HepG2 (cell line): ENCODE data around the gene HEBP1. TPM values are rescaled to one million over a fixed set of nuclear protein-coding genes. Genes with fewer than 3 reads are reported as not detected.

ENCODE experiments used
- ATAC-seq: fragments of 200-7000 bp; cut with Tn5 transposase; 3 replicates; pipeline ENCODE4 v1.9.1; 2020; ENCODE audit warnings: mild to moderate bottlenecking, moderate library complexity
- BruUV-seq: library from RNA; stranded (reverse); fragments of 400-500 nt; replicated peaks from 2 replicates; lab custom pipeline; 2021; lab: Mats Ljungman, UMichigan
- CTCF ChIA-PET: fragments of 300-600 bp; formaldehyde crosslinking; extraction: SDS; loops from one replicate; lab custom pipeline; 2021; ENCODE audit warnings: low total read pairs, inconsistent platforms, low intra/inter-chr PET ratio; lab: Yijun Ruan, JAX
- POLR2A ChIA-PET: fragments of 350-600 bp; sonication (Branson Sonifier 250); formaldehyde crosslinking; loops from one replicate; lab custom pipeline; 2020; ENCODE audit warnings: antibody characterized with exemption, inconsistent platforms; lab: Yijun Ruan, JAX
- DNase-seq: peaks from one replicate; pipeline ENCODE4 v3.0.0-alpha.2; 2015; ENCODE audit warnings: low spot score
- FAIRE-seq: peaks from 3 replicates; lab custom pipeline; 2011; peaks lifted over from hg19 to GRCh38; lab: Jason Lieb, UNC
- H2AFZ ChIP-seq: one replicate; pipeline ENCODE4 v1.6.1; 2011; ENCODE audit warnings: low read length, inconsistent platforms
- H3K27ac ChIP-seq: fragments of 300-600 bp; 3 replicates; pipeline ENCODE4 v1.8.0; 2011; ENCODE audit warnings: mixed run types, mild to moderate bottlenecking, mixed read lengths, low read length, inconsistent platforms; ENCODE audit not compliant: insufficient read depth; ENCODE audit errors: extremely low read length
- H3K27me3 ChIP-seq, 2 experiments: fragments of 200-600 bp in 1 of 2; 2 replicates in 1 of 2; 3 replicates in 1 of 2; pipeline versions ENCODE4 v1.6.0 to v1.8.0; 2011; ENCODE audit warnings: low read length in 2 of 2, mild to moderate bottlenecking in 2 of 2, moderate library complexity in 2 of 2, inconsistent platforms in 1 of 2; ENCODE audit not compliant: insufficient read depth in 2 of 2, control insufficient read depth in 1 of 2
- H3K36me3 ChIP-seq, 2 experiments: fragments of 200-600 bp in 1 of 2; replicated peaks in 1 of 2; 2 replicates in 1 of 2; 3 replicates in 1 of 2; pipeline versions ENCODE4 v1.5.1 to v1.8.0; 2011; ENCODE audit warnings: low read length in 2 of 2, inconsistent platforms in 1 of 2; ENCODE audit not compliant: insufficient read depth in 2 of 2, control insufficient read depth in 1 of 2
- H3K4me1 ChIP-seq: 2 replicates; pipeline ENCODE4 v1.5.1; 2012; ENCODE audit warnings: low read length, inconsistent platforms; ENCODE audit not compliant: insufficient read depth
- H3K4me2 ChIP-seq: 2 replicates; pipeline ENCODE4 v1.6.0; 2011; ENCODE audit warnings: low read depth, low read length, inconsistent platforms
- H3K4me3 ChIP-seq, 3 experiments: fragments of 200-600 bp in 1 of 3; sonication (generic), shearing (Covaris generic) in 1 of 3; replicated peaks in 1 of 3; 2 replicates each; pipeline ENCODE4 v1.5.1; 2011 to 2016; ENCODE audit warnings: low read length in 3 of 3, inconsistent platforms in 2 of 3, low read depth in 2 of 3, mild to moderate bottlenecking in 2 of 3, control low read depth in 1 of 3, mixed read lengths in 1 of 3; ENCODE audit not compliant: insufficient read depth in 1 of 3
- H3K79me2 ChIP-seq: one replicate; pipeline ENCODE4 v1.6.1; 2011; ENCODE audit warnings: low read length, inconsistent platforms; ENCODE audit not compliant: insufficient read depth
- H3K9ac ChIP-seq: 2 replicates; pipeline ENCODE4 v1.6.0; 2011; ENCODE audit warnings: mild to moderate bottlenecking, low read depth, low read length, inconsistent platforms; ENCODE audit not compliant: insufficient read depth
- H3K9me3 ChIP-seq: 2 replicates; pipeline ENCODE4 v1.5.1; 2012; ENCODE audit warnings: mild to moderate bottlenecking, low read length
- H4K20me1 ChIP-seq: 2 replicates; pipeline ENCODE4 v1.6.0; 2011; ENCODE audit warnings: inconsistent platforms, mild to moderate bottlenecking, low read length, moderate library complexity; ENCODE audit not compliant: insufficient read depth
- IKZF4 ChIP-seq: sonication (generic); formaldehyde crosslinking; IDR thresholded peaks from 2 replicates; pipeline ENCODE4 v1.5.1; 2020; ENCODE audit warnings: borderline replicate concordance, mild to moderate bottlenecking, low read depth, missing genetic modification reagents; ENCODE audit errors: not compliant biosample characterization
- KLF6 ChIP-seq: IDR thresholded peaks from 2 replicates; pipeline ENCODE4 v1.8.0; 2016; ENCODE audit warnings: missing biosample characterization, missing genetic modification reagents
- MEF2D ChIP-seq: sonication (generic); formaldehyde crosslinking; IDR thresholded peaks from 2 replicates; pipeline ENCODE4 v1.5.1; 2020; ENCODE audit warnings: mild to moderate bottlenecking, missing genetic modification reagents
- MNT ChIP-seq: fragments of 450-650 bp; IDR thresholded peaks from 2 replicates; pipeline ENCODE4 v1.6.1; 2016
- POLR2A ChIP-seq, 2 experiments: IDR thresholded peaks; 2 replicates each; pipeline ENCODE4 v1.6.1; 2011; ENCODE audit warnings: low read depth in 2 of 2, low read length in 2 of 2, mild to moderate bottlenecking in 1 of 2, moderate library complexity in 1 of 2; ENCODE audit not compliant: insufficient read depth in 1 of 2
- ZEB1 ChIP-seq: IDR thresholded peaks from 2 replicates; pipeline ENCODE4 v1.6.1; 2012; ENCODE audit warnings: mild to moderate bottlenecking, low read depth, inconsistent platforms; ENCODE audit not compliant: insufficient replicate concordance
- ZNF414 ChIP-seq: sonication (generic); formaldehyde crosslinking; IDR thresholded peaks from 2 replicates; pipeline ENCODE4 v1.5.0; 2020; ENCODE audit warnings: missing genetic modification reagents
- ZNF513 ChIP-seq: sonication (generic); formaldehyde crosslinking; conservative IDR thresholded peaks from 2 replicates; pipeline ENCODE4 v1.5.0; 2020; ENCODE audit warnings: missing genetic modification reagents
- WGBS: methylation state at CpG from one replicate; pipeline ENCODE4 v1.1.6; 2017; ENCODE audit warnings: low lambda C conversion rate; 5-methylcytosine and 5-hydroxymethylcytosine counted together
- in situ Hi-C: cut with HindIII; loops from 2 replicates; pipeline ENCODE4 v1.10.0; 2017; ENCODE audit warnings: low pct_unique_long_range_greater_than_20kb; ENCODE audit not compliant: extremely low pct_ligation_motif_present
- intact Hi-C: fragments of 100-400 bp; cut with micrococcal nuclease; formaldehyde crosslinking; loops from one replicate; pipeline ENCODE4 v1.10.0; 2022; ENCODE audit not compliant: unreplicated experiment
- polyA plus RNA-seq, 8 experiments: library from polyadenylated mRNA; depleted of rRNA in 3 of 8; stranded (reverse) in 7 of 8; unstranded in 1 of 8; fragments of >200 nt; fragmentation: Illumina TruSeq in 4 of 8; extraction: Trizol in 4 of 8; gene quantifications; 2 replicates each; pipeline versions ENCODE4 v1.2.1 to v1.2.3, GENCODE V29; 2011 to 2016; ENCODE audit warnings: low read depth in 4 of 8, missing spikeins in 1 of 8, mixed read lengths in 1 of 8; ENCODE audit not compliant: insufficient read depth in 1 of 8
- total RNA-seq, 5 experiments: library from RNA; depleted of rRNA; stranded (reverse); fragments of >200 nt; fragmentation: Illumina TruSeq; extraction: Trizol; gene quantifications; 2 replicates each; pipeline ENCODE4 v1.2.3, GENCODE V29; 2016; ENCODE audit warnings: low read depth in 1 of 5
- TF ChIP-seq, protein P1 (sequence below): IDR thresholded peaks from 2 replicates; pipeline ENCODE4 v1.6.1; 2016; ENCODE audit warnings: missing compliant biosample characterization, missing genetic modification reagents, borderline replicate concordance

The HEBP1 gene
- total and polyA plus RNA-seq, 2 of the 13 experiments (the other 11 are each of a cell fraction or from before 2014, with no cell fraction given): 7.8 to 9.4 TPM

DNA sequence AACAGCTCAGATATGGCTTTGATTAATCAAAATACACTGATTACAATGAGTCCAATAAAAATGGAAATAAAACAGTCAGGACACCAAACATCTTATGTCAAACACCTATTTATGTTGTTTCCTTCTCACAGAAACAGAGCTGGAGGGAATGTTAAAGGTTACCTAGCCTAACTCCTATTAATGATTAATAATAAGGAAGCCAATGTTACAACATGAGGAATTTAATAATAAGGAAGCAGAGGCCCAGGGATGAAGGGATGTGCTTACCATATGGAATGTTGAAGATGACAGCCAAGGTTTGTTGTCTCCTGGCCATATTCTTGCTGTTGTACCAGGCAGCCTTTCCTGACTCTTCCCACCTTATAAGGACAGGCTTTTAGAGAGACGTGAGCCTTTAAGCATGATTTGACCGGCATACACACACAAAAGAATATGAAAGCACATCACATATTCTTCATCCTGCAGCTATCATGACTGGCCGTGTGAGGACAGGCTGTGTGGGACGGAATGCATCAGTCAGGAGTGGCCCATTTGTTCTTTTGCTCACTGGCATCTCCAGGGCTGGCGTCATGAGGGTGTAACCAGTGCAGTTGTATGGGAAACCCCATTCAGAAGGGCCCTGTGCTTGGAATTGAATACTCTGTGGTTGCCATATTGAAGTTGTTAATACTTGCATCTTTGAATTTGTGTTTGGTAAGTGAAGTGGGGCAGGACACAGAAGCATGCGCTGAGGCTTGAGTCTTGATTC lies 45.0 kb downstream of the HEBP1 start:
- ChIA-PET POLR2A (no interaction called here), CTCF (no interaction called here)
- intact Hi-C loops: no loop called here
- WGBS: 93% methylated on average over 6 of the region's 6 CpGs
- DNase-seq (no peak), FAIRE-seq (no peak), ATAC-seq (no peak)
- Histone ChIP-seq H3K4me1 (peaks cover 12% of the 10 kb centered on the region), H3K9ac (no peak overlapping the region), H4K20me1 (no peaks in the 10 kb centered on the region), H3K4me2 (no peak overlapping the region), H3K27me3 (no peaks in the 10 kb centered on the region), H3K9me3 (no peaks in the 10 kb centered on the region), H3K36me3 (0 out of 5 replicates have a peak, but pooled peaks cover 0 to 1% of the 10 kb centered on the region in 2 experiments), H2AFZ (no peak overlapping the region), H3K79me2 (no peaks in the 10 kb centered on the region), H3K4me3 (no peak overlapping the region), H3K27ac (no peak overlapping the region)
- no peak for TF ChIP-seq POLR2A (IDR thresholded peaks at IDR 0.05; ENCODE audit: insufficient read depth in 1 of 2, low read depth in 2 of 2, low read length in 2 of 2)
- TF ChIP-seq ZNF513 (CRISPR knock-in tag): no peak
- in situ Hi-C loops: no loop called here
- no TSS peak for BruUV-seq

- no TSS peak for BruUV-seq
- CTCF ChIA-PET: no interaction called here
- TF ChIP-seq IKZF4 (CRISPR knock-in tag) (no peak), ZEB1 (no peak), MNT (no peak), KLF6 (no peak), ZNF414 (no peak), MEF2D (CRISPR knock-in tag) (no peak)
- TF ChIP-seq, protein P1, sequence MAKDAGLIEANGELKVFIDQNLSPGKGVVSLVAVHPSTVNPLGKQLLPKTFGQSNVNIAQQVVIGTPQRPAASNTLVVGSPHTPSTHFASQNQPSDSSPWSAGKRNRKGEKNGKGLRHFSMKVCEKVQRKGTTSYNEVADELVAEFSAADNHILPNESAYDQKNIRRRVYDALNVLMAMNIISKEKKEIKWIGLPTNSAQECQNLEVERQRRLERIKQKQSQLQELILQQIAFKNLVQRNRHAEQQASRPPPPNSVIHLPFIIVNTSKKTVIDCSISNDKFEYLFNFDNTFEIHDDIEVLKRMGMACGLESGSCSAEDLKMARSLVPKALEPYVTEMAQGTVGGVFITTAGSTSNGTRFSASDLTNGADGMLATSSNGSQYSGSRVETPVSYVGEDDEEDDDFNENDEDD: no peak
Observed at GRCh38 chr12:12954356-12954755, 45.7 kb downstream of the HEBP1 start.

More at GRCh38 chr12:12954356-12954755, 45.7 kb downstream of the HEBP1 start:
- no peaks in the 10 kb centered on the region for H3K79me2 ChIP-seq
- peaks cover 0 to 4% of the 10 kb centered on the region in 2 experiments; a peak in 2 of 5 replicates for H3K36me3 ChIP-seq
- H3K4me2 ChIP-seq: no peak overlapping the region
- H3K9me3 ChIP-seq: no peaks in the 10 kb centered on the region
- ATAC-seq: no peak
- H3K27ac ChIP-seq: no peak overlapping the region
- H3K9ac ChIP-seq: no peak overlapping the region
- H4K20me1 ChIP-seq: no peaks in the 10 kb centered on the region
- peaks cover 19% of the 10 kb centered on the region for H3K4me1 ChIP-seq
- no peak for DNase-seq
- H3K4me3 ChIP-seq: no peak overlapping the region
- intact Hi-C loops (no loop called here), in situ Hi-C loops (no loop called here)
- no peak for FAIRE-seq
- no peak overlapping the region for H2AFZ ChIP-seq
- no peaks in the 10 kb centered on the region for H3K27me3 ChIP-seq
- POLR2A ChIA-PET: no interaction called here
- 81% methylated on average over 4 of the region's 4 CpGs for WGBS
